ENCODE results near the gene GAB2. TPM values are rescaled to one million over a fixed set of nuclear protein-coding genes. Genes with fewer than 3 reads are reported as not detected.
A peak's percentile ranks its signal among the peaks of the same experiment; 100 is the strongest.

Gene GAB2
- total and polyA plus RNA-seq, 2 of the 13 experiments (the other 11 are each of a cell fraction or from before 2014, with no cell fraction given), result 4.1 to 8.6 TPM

- no peak; the same call in 1 of the 2 replicates for TF ChIP-seq ZNF589 (CRISPR knock-in tag; conservative IDR thresholded peaks at IDR 0.05)
- TF ChIP-seq ZNF775 (CRISPR knock-in tag; IDR thresholded peaks at IDR 0.05; ENCODE audit: borderline replicate concordance), result no peak
- TF ChIP-seq HOXA9 (CRISPR knock-in tag; IDR thresholded peaks at IDR 0.05; ENCODE audit: borderline replicate concordance), result peak; percentile 45; the same call in 1 of the 2 replicates
- no peak for TF ChIP-seq FOXM1 (CRISPR knock-in tag; IDR thresholded peaks at IDR 0.05)
- TF ChIP-seq GMEB1 (CRISPR knock-in tag; IDR thresholded peaks at IDR 0.05; ENCODE audit: borderline replicate concordance), result peak; percentile 88
- TF ChIP-seq ZBTB20 (CRISPR knock-in tag; IDR thresholded peaks at IDR 0.05; ENCODE audit: borderline replicate concordance, low read depth), result peak; percentile 90; the same call in 1 of the 2 replicates
- peak; percentile 52; the same call in 1 of the 2 replicates for TF ChIP-seq SRY (CRISPR knock-in tag; IDR thresholded peaks at IDR 0.05)
- no peak for TF ChIP-seq ATRX (CRISPR knock-in tag; IDR thresholded peaks at IDR 0.05; ENCODE audit: borderline replicate concordance)
- no peak for TF ChIP-seq ZFYVE20 (CRISPR knock-in tag; IDR thresholded peaks at IDR 0.05; ENCODE audit: borderline replicate concordance, low read depth)
- TF ChIP-seq ZNF280D (CRISPR knock-in tag; IDR thresholded peaks at IDR 0.05), result peak; percentile 92
- peak; percentile 58; the same call in 1 of the 2 replicates for TF ChIP-seq ZNF788 (CRISPR knock-in tag; IDR thresholded peaks at IDR 0.05; ENCODE audit: borderline replicate concordance)
- TF ChIP-seq MAZ (IDR thresholded peaks at IDR 0.05; ENCODE audit: borderline replicate concordance, low read depth, low read length), result peak; percentile 73
- peak; percentile 97 for TF ChIP-seq MAZ (CRISPR knock-in tag; IDR thresholded peaks at IDR 0.05; ENCODE audit: low read depth)
- no peak for TF ChIP-seq ZBTB14 (CRISPR knock-in tag; IDR thresholded peaks at IDR 0.05)
- TF ChIP-seq ZNF724P (CRISPR knock-in tag; IDR thresholded peaks at IDR 0.05; ENCODE audit: borderline replicate concordance), result 0 out of 2 replicates have a peak, but pooled peaks have one; percentile 66
- TF ChIP-seq ZNF672 (CRISPR knock-in tag; IDR thresholded peaks at IDR 0.05), result no peak
- no peak for TF ChIP-seq NFE2 (CRISPR knock-in tag; IDR thresholded peaks at IDR 0.05)
- TF ChIP-seq ZNF414 (CRISPR knock-in tag; IDR thresholded peaks at IDR 0.05), result peak; percentile 95
- no peak for TF ChIP-seq MAFG (CRISPR knock-in tag; IDR thresholded peaks at IDR 0.05)
- TF ChIP-seq HMG20A (CRISPR knock-in tag; IDR thresholded peaks at IDR 0.05; ENCODE audit: borderline replicate concordance), result 0 out of 2 replicates have a peak, but pooled peaks have one; percentile 16
- no peak; the same call in 1 of the 2 replicates for TF ChIP-seq HDAC6 (IDR thresholded peaks at IDR 0.05; ENCODE audit: low read depth, low read length)
- no peak for TF ChIP-seq NR1H2 (CRISPR knock-in tag; IDR thresholded peaks at IDR 0.05; ENCODE audit: borderline replicate concordance, low read depth)
Observed at GRCh38 chr11:78188286-78189173, 229.1 kb downstream of the GAB2 start, which contains the start of the genes KCTD21 and USP35 (continued).
